H1 (cell line): ENCODE measurements around the gene MAGI1. TPM values are rescaled to one million over a fixed set of nuclear protein-coding genes. Genes with fewer than 3 reads are reported as not detected.

Source experiments
- CTCF ChIA-PET: fragments of 300-600 bp; sonication (Branson Sonifier 250); formaldehyde crosslinking; loops from one replicate; lab custom pipeline; 2021; ENCODE audit not compliant: partially characterized antibody; lab: Charles Lee
- POLR2A ChIA-PET: fragments of 300-600 bp; sonication (Branson Sonifier 250); formaldehyde crosslinking; loops from one replicate; lab custom pipeline; 2021; ENCODE audit warnings: inconsistent platforms; ENCODE audit not compliant: partially characterized antibody; lab: Charles Lee
- DNase-seq, 2 experiments: peaks; one replicate each; pipeline versions ENCODE4 v3.0.0 to v3.0.0-alpha.2; 2010 to 2022; ENCODE audit warnings: low spot score in 2 of 2, low read depth in 1 of 2, mixed read lengths in 1 of 2
- FAIRE-seq: peaks from 2 replicates; lab custom pipeline; 2011; peaks lifted over from hg19 to GRCh38; lab: Jason Lieb, UNC
- H2AFZ ChIP-seq: 2 replicates; pipeline ENCODE4 v1.8.1; 2012; ENCODE audit warnings: low read length, inconsistent platforms
- H2AK5ac ChIP-seq: 2 replicates; pipeline ENCODE4 v1.6.1; 2013; ENCODE audit warnings: low read depth, low read length
- H2BK120ac ChIP-seq: replicated peaks from 2 replicates; pipeline ENCODE3; 2013; ENCODE audit warnings: low read depth, low read length, inconsistent platforms
- H2BK12ac ChIP-seq: 2 replicates; pipeline ENCODE4 v1.6.1; 2013; ENCODE audit warnings: low read depth, low read length
- H2BK15ac ChIP-seq: 2 replicates; pipeline ENCODE4 v1.6.1; 2013; ENCODE audit warnings: low read length
- H2BK20ac ChIP-seq: 2 replicates; pipeline ENCODE4 v1.6.1; 2013; ENCODE audit warnings: low read length
- H2BK5ac ChIP-seq: 2 replicates; pipeline ENCODE4 v1.6.1; 2013; ENCODE audit warnings: low read depth, low read length
- H3K14ac ChIP-seq: 2 replicates; pipeline ENCODE4 v1.6.1; 2013; ENCODE audit warnings: inconsistent platforms; ENCODE audit not compliant: insufficient read length
- H3K18ac ChIP-seq: 2 replicates; pipeline ENCODE4 v1.6.1; 2013; ENCODE audit warnings: low read length; ENCODE audit errors: extremely low read depth
- H3K23ac ChIP-seq: 2 replicates; pipeline ENCODE4 v1.6.1; 2013; ENCODE audit warnings: inconsistent platforms; ENCODE audit not compliant: insufficient read length
- H3K23me2 ChIP-seq: 2 replicates; pipeline ENCODE4 v1.6.1; 2013; ENCODE audit warnings: low read depth, low read length
- H3K27ac ChIP-seq: 2 replicates; pipeline ENCODE4 v1.6.1; 2011; ENCODE audit warnings: low read depth, low read length, inconsistent platforms
- H3K27me3 ChIP-seq, 4 experiments: replicated peaks in 1 of 4; 1 replicate in 1 of 4; 2 replicates in 3 of 4; pipeline versions ENCODE4 v1.6.1 to v1.8.1; 2011 to 2013; ENCODE audit warnings: low read length in 3 of 4, mild to moderate bottlenecking in 3 of 4, inconsistent platforms in 2 of 4, mixed read lengths in 2 of 4, moderate library complexity in 1 of 4; ENCODE audit not compliant: control insufficient read depth in 3 of 4, insufficient read depth in 3 of 4; ENCODE audit errors: extremely low read depth in 1 of 4
- H3K36me3 ChIP-seq, 4 experiments: 2 replicates each; pipeline versions ENCODE4 v1.6.1 to v1.8.1; 2011 to 2013; ENCODE audit warnings: mild to moderate bottlenecking in 4 of 4, low read length in 3 of 4, moderate library complexity in 2 of 4, control low read depth in 1 of 4, inconsistent platforms in 1 of 4; ENCODE audit not compliant: insufficient read depth in 4 of 4, control insufficient read depth in 2 of 4
- H3K4ac ChIP-seq: replicated peaks from 2 replicates; pipeline ENCODE3; 2013; ENCODE audit warnings: low read length, low read depth, mixed read lengths, inconsistent platforms; ENCODE audit not compliant: insufficient read length
- H3K4me1 ChIP-seq, 4 experiments: replicated peaks in 1 of 4; 1 replicate in 1 of 4; 2 replicates in 3 of 4; pipeline versions ENCODE4 v1.6.1 to v1.8.1; 2011 to 2013; ENCODE audit warnings: low read length in 3 of 4, inconsistent platforms in 2 of 4, mixed read lengths in 1 of 4; ENCODE audit not compliant: insufficient read depth in 4 of 4, control insufficient read depth in 3 of 4
- H3K4me2 ChIP-seq, 2 experiments: 2 replicates each; pipeline versions ENCODE4 v1.6.1 to v1.8.1; 2011 to 2013; ENCODE audit warnings: low read depth in 2 of 2, low read length in 2 of 2, control low read depth in 1 of 2, inconsistent platforms in 1 of 2, mild to moderate bottlenecking in 1 of 2; ENCODE audit not compliant: insufficient read depth in 1 of 2
- H3K4me3 ChIP-seq, 4 experiments: fragments of 200-600, 300-600 bp in 1 of 4; sonication (generic), shearing (Covaris generic), sonication (Bioruptor Twin) in 1 of 4; 2 replicates each; pipeline versions ENCODE4 v1.5.1 to v1.8.1; 2011 to 2016; ENCODE audit warnings: low read length in 4 of 4, low read depth in 3 of 4, control low read depth in 2 of 4, inconsistent platforms in 2 of 4, mild to moderate bottlenecking in 2 of 4, mixed read lengths in 1 of 4, moderate library complexity in 1 of 4; ENCODE audit not compliant: insufficient read depth in 2 of 4; ENCODE audit errors: extremely low read depth in 1 of 4
- H3K56ac ChIP-seq: replicated peaks from 2 replicates; pipeline ENCODE3; 2013; ENCODE audit warnings: low read depth, mild to moderate bottlenecking, mixed read lengths, low read length, inconsistent platforms; ENCODE audit not compliant: insufficient read length
- H3K79me1 ChIP-seq: 2 replicates; pipeline ENCODE4 v1.6.1; 2013; ENCODE audit warnings: low read depth, low read length, control low read depth
- H3K79me2 ChIP-seq, 2 experiments: 2 replicates each; pipeline versions ENCODE4 v1.6.1 to v1.8.1; 2012 to 2013; ENCODE audit warnings: low read length in 2 of 2, mild to moderate bottlenecking in 2 of 2, inconsistent platforms in 1 of 2; ENCODE audit not compliant: insufficient read depth in 2 of 2, control insufficient read depth in 1 of 2
- H3K9ac ChIP-seq, 4 experiments: replicated peaks in 1 of 4; 1 replicate in 1 of 4; 2 replicates in 3 of 4; pipeline versions ENCODE4 v1.6.1 to v1.8.1; 2011 to 2013; ENCODE audit warnings: low read depth in 3 of 4, low read length in 3 of 4, control low read depth in 2 of 4, mild to moderate bottlenecking in 2 of 4, moderate library complexity in 2 of 4, inconsistent platforms in 1 of 4; ENCODE audit errors: extremely low read depth in 1 of 4
- H3K9me3 ChIP-seq, 2 experiments: 2 replicates each; pipeline versions ENCODE4 v1.6.1 to v1.8.1; 2012 to 2013; ENCODE audit warnings: mild to moderate bottlenecking in 2 of 2, moderate library complexity in 2 of 2, control low read depth in 1 of 2, inconsistent platforms in 1 of 2, low read depth in 1 of 2, low read length in 1 of 2, mixed read lengths in 1 of 2; ENCODE audit not compliant: insufficient read depth in 2 of 2
- H4K20me1 ChIP-seq, 2 experiments: replicated peaks in 1 of 2; 2 replicates each; pipeline versions ENCODE3 to v1.8.1; 2011 to 2013; ENCODE audit warnings: inconsistent platforms in 2 of 2, low read length in 2 of 2, mild to moderate bottlenecking in 1 of 2; ENCODE audit not compliant: insufficient read depth in 2 of 2, control insufficient read depth in 1 of 2
- H4K5ac ChIP-seq: 2 replicates; pipeline ENCODE4 v1.6.1; 2013; ENCODE audit warnings: low read length, low read depth, mixed read lengths, inconsistent platforms; ENCODE audit not compliant: insufficient read length
- H4K8ac ChIP-seq: 2 replicates; pipeline ENCODE4 v1.8.0; 2013; ENCODE audit warnings: mild to moderate bottlenecking, moderate library complexity, low read length, inconsistent platforms; ENCODE audit not compliant: insufficient read depth; ENCODE audit errors: extremely low read depth
- H4K91ac ChIP-seq: replicated peaks from 2 replicates; pipeline ENCODE3; 2013; ENCODE audit warnings: low read length, mixed read lengths, inconsistent platforms; ENCODE audit not compliant: insufficient read length
- MAFK ChIP-seq: IDR thresholded peaks from 2 replicates; pipeline ENCODE4 v1.6.1; 2012; ENCODE audit warnings: low read depth, mild to moderate bottlenecking, improper control_type of control experiment, low read length
- SIX5 ChIP-seq: IDR thresholded peaks from 2 replicates; pipeline ENCODE4 v1.6.1; 2011; ENCODE audit warnings: mild to moderate bottlenecking, low read depth, low read length
- WGBS, 2 experiments: shearing (Covaris generic) in 1 of 2; methylation state at CpG; one replicate each; pipeline versions ENCODE4 v1.1.6 to v1.1.7; 2013 to 2015; ENCODE audit warnings: low lambda C conversion rate in 2 of 2, mixed read lengths in 2 of 2, inconsistent platforms in 1 of 2, low coverage in 1 of 2, missing lambda C conversion rate in 1 of 2; ENCODE audit not compliant: insufficient replicate concordance in 2 of 2, insufficient coverage in 1 of 2, insufficient read length in 1 of 2; ENCODE audit errors: extremely low coverage in 1 of 2, missing lambda C conversion rate in 1 of 2; 5-methylcytosine and 5-hydroxymethylcytosine counted together
- polyA plus RNA-seq, 7 experiments: library from polyadenylated mRNA; depleted of rRNA in 3 of 7; stranded (reverse) in 5 of 7; unstranded in 2 of 7; fragments of >200 nt in 5 of 7; fragments of 200-250 nt in 2 of 7; gene quantifications; 1 replicate in 5 of 7; 2 replicates in 1 of 7; 4 replicates in 1 of 7; pipeline versions ENCODE4 v1.2.1 to v1.2.3, GENCODE V29; 2011 to 2013; ENCODE audit warnings: missing spikeins in 2 of 7, mixed read lengths in 2 of 7
- total RNA-seq: library from RNA; stranded (reverse); fragmentation: NEBNext Ultra II Directional; extraction: Animal tissue kit (Norgen Biotek cat#: 25700); gene quantifications from 2 replicates; pipeline ENCODE4 v1.2.1, GENCODE V29; 2021

The MAGI1 gene
- total and polyA plus RNA-seq, 2 of the 8 experiments (the other 6 are each of a cell fraction or from before 2014, with no cell fraction given): 19.8 to 78.0 TPM

DNA sequence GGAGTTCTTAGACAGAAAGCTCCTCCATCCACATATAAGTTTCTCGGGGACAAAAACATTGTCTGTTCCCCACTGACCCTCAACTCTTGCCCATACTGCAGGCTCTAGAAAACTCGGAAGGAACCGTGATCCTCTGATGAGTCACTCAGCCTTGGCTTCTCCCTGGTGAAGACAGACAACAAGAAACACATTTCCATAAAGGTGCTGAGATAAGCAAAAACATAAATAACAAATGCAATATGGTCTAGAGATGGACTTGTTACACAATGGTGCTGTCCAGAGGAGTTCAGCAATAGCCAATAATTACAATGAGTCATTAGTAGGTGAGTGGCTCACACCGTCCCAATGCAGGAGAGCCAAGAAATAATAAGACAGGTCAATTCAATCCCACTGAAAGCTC lies 43.7 kb downstream of the MAGI1 start:
- Histone ChIP-seq H2BK15ac (no peak overlapping the region), H3K4me3 (no peak overlapping the region), H2BK20ac (no peak overlapping the region), H3K9ac (no peak overlapping the region), H3K9me3 (no peaks in the 10 kb centered on the region), H3K18ac (no peak overlapping the region), H4K91ac (no peak overlapping the region), H3K36me3 (no peaks in the 10 kb centered on the region), H3K27me3 (no peaks in the 10 kb centered on the region), H2BK12ac (no peak overlapping the region), H3K56ac (no peak overlapping the region), H2AFZ (no peak overlapping the region)
- CTCF ChIA-PET: interaction anchor here (0.9 to 1.6 kb wide), 2 partner anchors 36 to 142 kb away, joined by 3 to 4 read pairs; no protein-coding TSS in a partner anchor
- no peak for DNase-seq
- TF ChIP-seq MAFK (peak; percentile 22; the same call in 1 of the 2 replicates), SIX5 (no peak)
- TF ChIP-seq, all 59 proteins: peak for 1
- Histone ChIP-seq H4K8ac (no peak overlapping the region), H3K79me2 (peaks cover 0 to 64% of the 10 kb centered on the region in 2 experiments; a peak in 3 of 4 replicates), H3K14ac (no peak overlapping the region), H3K79me1 (peaks cover 4% of the 10 kb centered on the region; the same call in 1 of the 2 replicates), H3K4me1 (peaks cover 0 to 12% (median 2%) of the 10 kb centered on the region in 4 experiments; a peak in 4 of 7 replicates), H4K5ac (no peak overlapping the region), H3K27ac (no peak overlapping the region), H3K23ac (no peak overlapping the region), H2BK5ac (no peak overlapping the region), H2AK5ac (no peak overlapping the region), H4K20me1 (peaks cover 0 to 12% of the 10 kb centered on the region in 2 experiments), H3K4me2 (no peak overlapping the region), H2BK120ac (no peak overlapping the region), H3K4ac (no peak overlapping the region), H3K23me2 (no peaks in the 10 kb centered on the region)
- FAIRE-seq: no peak
- WGBS, 2 experiments: 85% methylated on average over 4 of the region's 4 CpGs; no CpG with 5 or more reads in 1 of the 2 experiments
- POLR2A ChIA-PET: interaction anchor here (1.3 to 1.9 kb wide), 2 partner anchors 9 to 43 kb away, joined by 4 to 8 read pairs; partner anchors contain the start of gene MAGI1
